Measurements from ENCODE around the gene NRXN3.

NRXN3 gene

GRCh38 chr14:79229383-79229909 lies 1059.3 kb downstream of the NRXN3 start:
- H3K36me3 ChIP-seq (ENCODE audit: insufficient read depth, low read length): no peaks in the 10 kb centered on the region
- no peak overlapping the region for H3K27ac ChIP-seq (ENCODE audit: low read depth, low read length)
- no peak overlapping the region for H3K4me3 ChIP-seq (ENCODE audit: low read depth in 1 of 2, low read length in 2 of 2)
- no peaks in the 10 kb centered on the region for H3K4me1 ChIP-seq (ENCODE audit: insufficient read depth, low read length)
- no peaks in the 10 kb centered on the region for H3K27me3 ChIP-seq (ENCODE audit: control insufficient read depth in 1 of 2, insufficient read depth in 2 of 2, low read length in 2 of 2)
- H3K9ac ChIP-seq (ENCODE audit: low read length): no peak overlapping the region
- H3K9me3 ChIP-seq (ENCODE audit: low read length): no peaks in the 10 kb centered on the region

GRCh38 chr14:79242666-79243065 lies 1072.5 kb downstream of the NRXN3 start:
- H3K36me3 ChIP-seq (ENCODE audit: insufficient read depth, low read length): no peaks in the 10 kb centered on the region
- H3K9me3 ChIP-seq (ENCODE audit: low read length): no peaks in the 10 kb centered on the region
- H3K27ac ChIP-seq (ENCODE audit: low read depth, low read length): no peak overlapping the region
- no peak overlapping the region for H3K9ac ChIP-seq (ENCODE audit: low read length)
- no peaks in the 10 kb centered on the region for H3K27me3 ChIP-seq (ENCODE audit: control insufficient read depth in 1 of 2, insufficient read depth in 2 of 2, low read length in 2 of 2)
- H3K4me1 ChIP-seq (ENCODE audit: insufficient read depth, low read length): no peaks in the 10 kb centered on the region
- no peak overlapping the region for H3K4me3 ChIP-seq (ENCODE audit: low read depth in 1 of 2, low read length in 2 of 2)

- H3K4me3 ChIP-seq (ENCODE audit: low read depth in 1 of 2, low read length in 2 of 2): no peak overlapping the region
- no peaks in the 10 kb centered on the region for H3K9me3 ChIP-seq (ENCODE audit: low read length)
- no peaks in the 10 kb centered on the region for H3K36me3 ChIP-seq (ENCODE audit: insufficient read depth, low read length)
- no peak overlapping the region for H3K9ac ChIP-seq (ENCODE audit: low read length)
- H3K27ac ChIP-seq (ENCODE audit: low read depth, low read length): no peak overlapping the region
- no peaks in the 10 kb centered on the region for H3K27me3 ChIP-seq (ENCODE audit: control insufficient read depth in 1 of 2, insufficient read depth in 2 of 2, low read length in 2 of 2)
- H3K4me1 ChIP-seq (ENCODE audit: insufficient read depth, low read length): no peaks in the 10 kb centered on the region
Measured at GRCh38 chr14:79246173-79246572, 1076.0 kb downstream of the NRXN3 start.

- Histone ChIP-seq H3K27ac (ENCODE audit: low read depth, low read length) (no peak overlapping the region), H3K27me3 (ENCODE audit: control insufficient read depth in 1 of 2, insufficient read depth in 2 of 2, low read length in 2 of 2) (no peaks in the 10 kb centered on the region), H3K36me3 (ENCODE audit: insufficient read depth, low read length) (no peaks in the 10 kb centered on the region), H3K9ac (ENCODE audit: low read length) (no peak overlapping the region), H3K9me3 (ENCODE audit: low read length) (no peaks in the 10 kb centered on the region), H3K4me1 (ENCODE audit: insufficient read depth, low read length) (no peaks in the 10 kb centered on the region), H3K4me3 (ENCODE audit: low read depth in 1 of 2, low read length in 2 of 2) (no peak overlapping the region)
Measured at GRCh38 chr14:79248126-79248525, 1078.0 kb downstream of the NRXN3 start.

- no peak overlapping the region for H3K9ac ChIP-seq (ENCODE audit: low read length)
- no peaks in the 10 kb centered on the region for H3K4me1 ChIP-seq (ENCODE audit: insufficient read depth, low read length)
- no peaks in the 10 kb centered on the region for H3K27me3 ChIP-seq (ENCODE audit: control insufficient read depth in 1 of 2, insufficient read depth in 2 of 2, low read length in 2 of 2)
- H3K36me3 ChIP-seq (ENCODE audit: insufficient read depth, low read length): no peaks in the 10 kb centered on the region
- no peak overlapping the region for H3K27ac ChIP-seq (ENCODE audit: low read depth, low read length)
- no peaks in the 10 kb centered on the region for H3K9me3 ChIP-seq (ENCODE audit: low read length)
- no peak overlapping the region for H3K4me3 ChIP-seq (ENCODE audit: low read depth in 1 of 2, low read length in 2 of 2)
Measured at GRCh38 chr14:79248771-79249170, 1078.6 kb downstream of the NRXN3 start.

- Histone ChIP-seq H3K36me3 (ENCODE audit: insufficient read depth, low read length) (no peaks in the 10 kb centered on the region), H3K9ac (ENCODE audit: low read length) (no peak overlapping the region)
Measured at GRCh38 chr14:79251278-79251677, 1081.1 kb downstream of the NRXN3 start.

GRCh38 chr14:79253576-79253975 lies 1083.4 kb downstream of the NRXN3 start:
- no peaks in the 10 kb centered on the region for H3K36me3 ChIP-seq (ENCODE audit: insufficient read depth, low read length)
- H3K9ac ChIP-seq (ENCODE audit: low read length): no peak overlapping the region
- H3K9me3 ChIP-seq (ENCODE audit: low read length): no peaks in the 10 kb centered on the region
- no peak overlapping the region for H3K27ac ChIP-seq (ENCODE audit: low read depth, low read length)
- H3K4me1 ChIP-seq (ENCODE audit: insufficient read depth, low read length): peaks cover 9% of the 10 kb centered on the region
- H3K27me3 ChIP-seq (ENCODE audit: control insufficient read depth in 1 of 2, insufficient read depth in 2 of 2, low read length in 2 of 2): no peaks in the 10 kb centered on the region
- H3K4me3 ChIP-seq (ENCODE audit: low read depth in 1 of 2, low read length in 2 of 2): no peak overlapping the region

More at GRCh38 chr14:79251278-79251677, 1081.1 kb downstream of the NRXN3 start:
- no peak overlapping the region for H3K27ac ChIP-seq (ENCODE audit: low read depth, low read length)
- peaks cover 5% of the 10 kb centered on the region for H3K4me1 ChIP-seq (ENCODE audit: insufficient read depth, low read length)
- H3K9me3 ChIP-seq (ENCODE audit: low read length): no peaks in the 10 kb centered on the region
- no peaks in the 10 kb centered on the region for H3K27me3 ChIP-seq (ENCODE audit: control insufficient read depth in 1 of 2, insufficient read depth in 2 of 2, low read length in 2 of 2)
- no peak overlapping the region for H3K4me3 ChIP-seq (ENCODE audit: low read depth in 1 of 2, low read length in 2 of 2)

GRCh38 chr14:79254069-79254775 lies 1084.0 kb downstream of the NRXN3 start:
- Histone ChIP-seq H3K36me3 (ENCODE audit: insufficient read depth, low read length) (no peaks in the 10 kb centered on the region), H3K9me3 (ENCODE audit: low read length) (no peaks in the 10 kb centered on the region), H3K9ac (ENCODE audit: low read length) (no peak overlapping the region), H3K4me1 (ENCODE audit: insufficient read depth, low read length) (peaks cover 9% of the 10 kb centered on the region), H3K27me3 (ENCODE audit: control insufficient read depth in 1 of 2, insufficient read depth in 2 of 2, low read length in 2 of 2) (no peaks in the 10 kb centered on the region), H3K27ac (ENCODE audit: low read depth, low read length) (no peak overlapping the region), H3K4me3 (ENCODE audit: low read depth in 1 of 2, low read length in 2 of 2) (no peak overlapping the region)

- Histone ChIP-seq H3K9me3 (ENCODE audit: low read length) (no peaks in the 10 kb centered on the region), H3K4me3 (ENCODE audit: low read depth in 1 of 2, low read length in 2 of 2) (no peak overlapping the region), H3K27ac (ENCODE audit: low read depth, low read length) (no peak overlapping the region), H3K9ac (ENCODE audit: low read length) (no peak overlapping the region), H3K4me1 (ENCODE audit: insufficient read depth, low read length) (peaks cover 9% of the 10 kb centered on the region), H3K36me3 (ENCODE audit: insufficient read depth, low read length) (no peaks in the 10 kb centered on the region), H3K27me3 (ENCODE audit: control insufficient read depth in 1 of 2, insufficient read depth in 2 of 2, low read length in 2 of 2) (no peaks in the 10 kb centered on the region)
Measured at GRCh38 chr14:79256380-79256779, 1086.2 kb downstream of the NRXN3 start.

GRCh38 chr14:79260406-79260805 lies 1090.2 kb downstream of the NRXN3 start:
- Histone ChIP-seq H3K9ac (ENCODE audit: low read length) (no peak overlapping the region), H3K4me3 (ENCODE audit: low read depth in 1 of 2, low read length in 2 of 2) (no peak overlapping the region), H3K27me3 (ENCODE audit: control insufficient read depth in 1 of 2, insufficient read depth in 2 of 2, low read length in 2 of 2) (no peaks in the 10 kb centered on the region), H3K36me3 (ENCODE audit: insufficient read depth, low read length) (no peaks in the 10 kb centered on the region), H3K4me1 (ENCODE audit: insufficient read depth, low read length) (peaks cover 5% of the 10 kb centered on the region), H3K9me3 (ENCODE audit: low read length) (no peaks in the 10 kb centered on the region), H3K27ac (ENCODE audit: low read depth, low read length) (no peak overlapping the region)

- no peaks in the 10 kb centered on the region for H3K4me1 ChIP-seq (ENCODE audit: insufficient read depth, low read length)
- no peak overlapping the region for H3K9ac ChIP-seq (ENCODE audit: low read length)
- H3K27me3 ChIP-seq (ENCODE audit: control insufficient read depth in 1 of 2, insufficient read depth in 2 of 2, low read length in 2 of 2): no peaks in the 10 kb centered on the region
- no peak overlapping the region for H3K4me3 ChIP-seq (ENCODE audit: low read depth in 1 of 2, low read length in 2 of 2)
- no peaks in the 10 kb centered on the region for H3K36me3 ChIP-seq (ENCODE audit: insufficient read depth, low read length)
- H3K27ac ChIP-seq (ENCODE audit: low read depth, low read length): no peak overlapping the region
- no peaks in the 10 kb centered on the region for H3K9me3 ChIP-seq (ENCODE audit: low read length)
Measured at GRCh38 chr14:79265366-79265946, 1095.3 kb downstream of the NRXN3 start.

- H3K9ac ChIP-seq (ENCODE audit: low read length): no peak overlapping the region
- no peaks in the 10 kb centered on the region for H3K9me3 ChIP-seq (ENCODE audit: low read length)
- H3K4me1 ChIP-seq (ENCODE audit: insufficient read depth, low read length): no peaks in the 10 kb centered on the region
- H3K4me3 ChIP-seq (ENCODE audit: low read depth in 1 of 2, low read length in 2 of 2): no peak overlapping the region
- no peak overlapping the region for H3K27ac ChIP-seq (ENCODE audit: low read depth, low read length)
- H3K36me3 ChIP-seq (ENCODE audit: insufficient read depth, low read length): no peaks in the 10 kb centered on the region
- H3K27me3 ChIP-seq (ENCODE audit: control insufficient read depth in 1 of 2, insufficient read depth in 2 of 2, low read length in 2 of 2): no peaks in the 10 kb centered on the region
Measured at GRCh38 chr14:79270361-79270760, 1100.2 kb downstream of the NRXN3 start.

Measured in muscle layer of colon (tissue), 2 donors.